GM18517 (cell line): Measurements from ENCODE around the gene EVI5L.
"Not testable (repeated sequence)": the region's sequence is repeated elsewhere in the genome, so short reads cannot be mapped to it uniquely, and the experiment has no call there.

Experiments used
- ATAC-seq: cut with Tn5 transposase; IDR thresholded peaks from one replicate; pipeline ENCODE4 v1.9.1; 2021; ENCODE audit warnings: mild to moderate bottlenecking, moderate library complexity; ENCODE audit not compliant: unreplicated experiment

Gene EVI5L

DNA sequence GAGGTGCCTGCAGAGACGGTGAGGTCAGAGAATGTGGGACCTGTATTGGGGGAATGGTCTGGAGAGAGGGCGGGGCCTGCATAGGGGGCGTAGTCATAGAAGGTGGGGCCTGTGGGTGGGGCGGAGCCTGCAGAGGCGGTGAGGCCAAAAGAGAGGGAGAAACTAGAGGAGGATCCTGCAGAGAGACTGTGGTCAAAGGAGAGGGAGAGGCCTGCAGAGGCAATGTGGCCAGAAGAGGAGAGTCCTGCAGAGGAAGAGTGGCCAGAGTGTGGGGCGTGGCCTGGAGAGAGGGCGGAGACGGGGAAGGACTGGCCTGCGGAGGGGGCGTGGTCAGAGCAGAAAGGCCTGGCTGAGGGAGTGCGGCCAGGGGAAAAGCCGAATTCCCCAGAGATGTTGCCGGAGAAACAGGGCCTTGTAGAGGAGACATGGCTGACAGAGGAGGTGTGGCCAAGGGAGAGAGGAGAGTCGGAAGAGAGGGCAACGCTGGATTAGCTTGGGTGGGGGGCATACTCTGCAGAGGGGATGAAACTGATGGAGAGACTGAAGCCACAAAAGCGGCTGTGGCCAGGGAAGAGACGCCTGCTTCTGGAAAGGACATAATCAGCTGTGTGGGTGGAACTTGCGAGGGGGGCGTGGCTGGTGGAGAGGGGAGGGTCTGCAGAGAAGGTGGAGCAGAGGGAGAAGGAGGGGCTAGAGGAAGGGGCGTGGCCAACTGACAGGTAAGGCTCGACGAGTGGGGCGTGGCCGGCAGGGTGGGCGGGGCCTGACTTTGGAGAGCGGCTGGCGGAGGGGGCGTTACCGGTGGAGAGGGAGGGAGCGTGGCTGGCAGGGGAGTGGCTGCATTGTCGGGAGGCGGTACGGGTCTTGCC is 41.7 kb downstream of the EVI5L start:
- ATAC-seq = no peak

DNA sequence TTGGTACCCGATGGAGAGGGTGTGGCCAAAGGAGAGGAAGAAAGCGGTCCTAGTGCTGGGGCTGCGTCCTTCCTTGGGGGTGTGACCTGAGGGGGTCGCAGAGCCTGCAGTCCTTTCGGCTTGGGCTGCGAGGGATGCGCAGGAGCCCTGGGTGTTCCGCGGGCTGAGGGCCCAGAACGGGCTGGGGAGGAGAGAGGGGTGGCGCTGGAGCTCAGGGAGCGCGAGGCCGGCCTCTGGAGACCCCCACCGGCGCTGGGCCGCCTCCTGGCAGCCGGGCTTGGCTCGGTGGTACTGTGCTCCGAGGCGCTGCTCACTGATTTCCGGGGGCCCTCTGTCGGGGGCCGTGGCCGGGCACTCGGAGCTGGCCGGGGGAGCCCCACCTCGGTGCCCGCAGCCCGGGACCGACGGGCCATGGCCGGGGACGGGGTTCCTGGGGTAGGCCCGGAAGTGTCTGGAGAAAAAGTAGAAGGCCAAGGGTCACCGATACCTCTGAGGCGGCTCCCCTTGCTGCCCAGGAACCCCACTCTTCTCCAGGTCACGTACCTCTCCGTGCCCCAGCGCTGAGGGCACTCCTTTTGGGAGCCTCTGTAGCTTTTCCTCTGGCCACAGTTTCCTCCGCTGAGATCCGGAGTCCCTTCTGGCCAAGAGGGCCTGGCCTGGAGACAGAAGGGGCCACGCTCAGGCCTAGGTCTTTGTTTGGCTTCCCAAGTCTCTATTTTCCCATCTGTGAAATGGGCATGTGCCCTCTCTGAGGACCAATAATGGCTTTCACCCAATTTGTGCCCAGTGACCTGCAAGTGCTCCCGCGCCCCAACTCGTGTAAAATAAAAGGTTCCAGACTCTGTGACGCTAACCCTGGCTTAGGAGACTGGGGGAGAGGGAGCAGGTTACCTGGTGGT is 42.5 kb downstream of the EVI5L start:
- no peak for ATAC-seq

DNA sequence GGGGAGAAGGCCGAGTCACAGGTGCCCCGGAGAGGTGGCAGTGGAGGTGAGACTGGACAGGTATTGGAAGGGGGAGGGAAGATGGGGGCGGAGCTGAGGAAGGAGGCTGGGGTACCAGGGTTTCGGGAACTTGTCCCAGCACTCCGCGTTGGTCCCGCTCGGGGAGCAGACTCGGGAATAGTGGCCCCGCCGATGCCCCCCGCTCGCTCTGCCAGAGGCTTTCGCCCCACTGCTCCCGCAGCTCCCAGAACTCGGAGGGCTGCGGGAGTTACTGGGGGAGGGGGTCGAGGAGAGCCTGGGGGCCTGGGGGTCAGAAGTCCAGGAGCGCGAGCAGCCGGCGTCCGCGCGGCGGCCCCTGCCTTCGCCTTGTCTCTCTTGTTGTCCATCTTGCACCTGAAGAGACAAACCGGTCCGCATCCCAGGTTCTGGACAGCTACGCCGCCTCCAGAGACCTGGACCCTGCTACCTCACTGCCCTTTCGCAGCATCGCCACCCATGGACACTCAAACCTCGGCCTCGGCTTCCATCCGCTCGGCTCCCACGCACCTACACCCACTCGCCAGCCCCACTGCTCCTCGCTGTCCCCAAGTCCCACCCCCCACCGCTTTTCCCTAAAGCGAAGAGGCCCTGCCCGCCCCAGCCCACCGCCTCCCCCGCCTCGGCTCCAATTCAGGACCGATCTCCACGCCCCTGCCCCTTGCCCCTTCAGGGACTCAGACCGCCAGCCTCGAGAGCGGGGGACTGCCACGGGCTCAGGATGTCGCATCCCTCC is 43.5 kb downstream of the EVI5L start:
- ATAC-seq = no peak

DNA sequence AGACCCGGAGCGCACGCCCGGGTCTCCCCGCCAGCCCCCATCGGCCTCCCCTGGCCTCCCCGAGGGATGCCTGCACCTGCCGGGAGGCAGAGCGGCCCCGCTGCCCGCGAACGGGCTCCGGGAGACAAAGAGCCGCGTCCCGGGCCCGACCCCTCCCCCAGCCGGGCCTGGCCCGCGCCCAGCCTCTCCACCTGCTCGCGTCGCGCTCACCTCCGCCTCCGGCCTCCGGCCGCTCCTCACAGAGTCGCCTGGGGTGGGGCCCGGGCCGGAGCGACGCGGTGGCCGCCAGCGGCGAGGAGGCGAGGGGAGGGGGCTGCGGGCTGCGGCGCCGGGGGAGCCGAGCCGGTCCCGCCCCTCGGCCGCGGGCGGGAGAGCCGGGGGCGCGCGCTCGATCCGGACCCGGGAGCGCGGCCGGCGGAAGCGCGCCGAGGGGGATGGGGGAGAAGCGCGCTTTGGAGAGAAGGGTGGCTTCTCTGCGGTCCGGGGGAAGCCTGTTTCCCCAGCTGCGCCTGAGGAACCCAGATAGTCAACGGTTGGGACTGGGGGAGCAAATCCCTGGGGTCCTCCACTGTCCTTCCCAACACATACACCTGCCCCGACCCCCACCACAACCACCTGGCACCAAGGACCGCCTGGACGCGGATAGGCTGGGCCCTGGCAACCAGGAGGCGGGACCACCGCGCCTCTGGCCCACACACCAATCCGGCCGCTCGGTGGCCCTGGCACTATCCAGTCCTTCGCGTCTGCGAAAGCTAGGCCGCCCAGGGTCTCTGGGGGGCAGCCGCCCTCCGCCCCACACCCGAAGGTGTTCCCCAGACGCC is 44.3 kb downstream of the EVI5L start, which contains the start of gene PRR36:
Gene PRR36 (minus strand): TSS at position 315 of the 821 bp plus-strand sequence. CDS start 701 bp downstream, outside the sequence.
- no peak for ATAC-seq

DNA sequence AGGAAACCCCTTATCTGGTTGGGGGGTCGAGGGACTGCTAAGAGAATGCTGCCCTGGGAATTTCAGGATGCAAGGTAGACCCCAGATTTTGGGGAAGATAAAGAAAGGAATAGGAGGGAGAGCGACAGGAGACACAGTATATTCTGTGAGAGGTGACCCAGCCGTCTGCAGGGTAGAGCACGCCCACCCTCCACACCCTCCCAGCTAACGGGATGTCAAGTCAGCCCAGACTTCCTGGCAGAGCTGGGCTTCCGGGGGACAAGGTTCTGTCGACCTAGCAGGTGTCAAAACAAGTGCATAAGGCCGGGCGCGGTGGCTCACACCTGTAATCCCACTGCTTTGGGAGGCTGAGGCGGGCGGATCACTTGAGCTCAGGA is 44.9 kb downstream of the EVI5L start:
- no peak for ATAC-seq

DNA sequence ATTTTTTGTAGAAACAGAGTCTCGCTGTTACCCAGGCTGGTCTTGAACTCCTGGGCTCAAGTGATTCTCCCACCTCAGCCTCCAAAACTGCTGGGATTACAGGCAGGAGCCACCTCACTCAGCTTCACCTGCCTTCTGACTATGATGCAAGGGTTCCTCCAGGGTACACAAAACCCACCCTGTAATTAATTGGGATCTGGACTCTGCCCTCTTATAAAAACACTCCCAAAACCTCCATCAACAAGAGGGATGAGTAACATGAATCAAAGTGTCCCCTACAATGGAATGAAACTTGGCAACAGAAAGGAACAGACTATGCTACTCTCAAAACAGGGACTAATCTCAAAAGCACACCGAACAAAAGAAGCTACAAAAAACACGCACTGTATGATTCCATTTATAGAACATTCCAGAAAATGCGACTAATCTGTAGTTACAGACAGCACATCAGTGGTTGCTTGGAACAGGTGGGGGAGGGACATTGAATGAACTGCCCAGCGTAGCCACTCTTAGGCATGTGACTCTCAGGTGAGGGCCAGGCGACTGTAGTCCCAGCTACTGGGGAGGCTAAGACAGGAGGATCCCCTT is 47.3 kb downstream of the EVI5L start:
- no peak for ATAC-seq

DNA sequence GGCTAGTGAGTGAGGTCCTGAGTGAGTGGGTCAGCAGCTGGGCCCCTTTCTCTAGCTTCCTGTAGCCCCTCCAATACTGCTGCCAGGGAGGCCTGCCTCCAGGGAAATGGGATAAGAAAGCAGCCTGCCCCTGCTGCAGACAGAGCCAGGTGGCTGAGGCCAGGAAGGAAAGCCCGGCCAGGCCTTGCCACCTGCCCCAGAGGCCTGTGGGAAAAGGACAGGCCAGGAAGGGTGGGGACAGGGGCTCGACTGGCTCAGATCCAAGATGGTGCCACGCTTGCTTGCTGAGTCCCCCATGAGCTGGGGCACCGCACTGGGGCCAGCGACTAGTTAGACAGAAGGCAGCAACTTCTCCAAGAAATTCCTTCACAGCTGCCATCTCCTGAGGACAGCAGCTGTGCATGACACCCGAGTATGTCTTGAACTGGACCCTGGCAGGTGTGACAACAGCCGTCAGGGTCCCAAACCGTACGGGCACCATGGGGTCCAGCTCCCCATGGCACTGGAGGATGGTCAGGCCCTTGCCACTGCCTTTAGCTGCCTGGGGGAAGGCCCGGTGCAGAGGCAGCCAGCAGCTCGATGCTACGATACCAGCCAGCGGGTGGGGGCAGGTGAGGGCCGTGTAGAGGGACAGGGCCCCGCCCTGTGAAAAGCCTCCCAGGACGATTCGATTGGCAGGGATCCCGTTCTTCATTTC is 49.2 kb downstream of the EVI5L start:
- no peak for ATAC-seq

DNA sequence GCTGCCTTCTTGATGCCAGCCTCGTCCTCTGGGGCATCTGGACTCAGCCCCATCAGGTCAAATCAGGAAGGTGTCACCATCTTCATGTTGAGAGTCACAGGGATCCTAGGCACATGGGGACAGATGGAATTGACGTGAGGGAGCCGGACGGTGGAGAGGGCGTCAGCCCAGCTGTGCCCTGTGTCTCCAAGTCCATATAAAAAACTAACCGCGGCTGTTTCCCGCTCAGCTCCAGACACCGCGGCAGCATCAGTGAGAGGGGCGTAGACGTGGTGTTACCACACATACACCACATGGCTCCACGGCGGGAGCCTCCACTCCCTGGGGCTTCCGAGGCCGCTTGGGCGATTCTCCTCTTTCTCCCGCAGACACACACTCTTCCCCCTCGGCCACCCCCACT is 49.8 kb downstream of the EVI5L start:
- ATAC-seq = no peak

DNA sequence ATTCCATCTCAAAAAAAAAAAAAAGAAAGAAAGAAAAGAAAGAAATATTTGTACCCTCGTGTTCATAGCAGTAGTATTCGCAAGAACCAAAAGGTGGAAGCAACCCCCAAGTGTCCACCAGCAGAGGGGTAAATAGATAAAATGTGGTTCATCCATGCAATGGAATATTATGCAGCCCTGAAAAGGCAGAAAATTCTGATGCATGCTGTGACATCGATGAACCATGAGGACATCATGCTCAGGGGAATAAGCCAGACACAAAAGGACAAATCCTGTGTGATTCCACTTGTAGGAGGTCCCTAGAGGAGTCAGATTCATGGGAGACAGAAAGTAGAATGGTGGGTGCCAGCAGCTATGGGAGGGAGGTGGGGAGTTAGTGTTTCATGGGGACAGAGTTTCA is 51.9 kb downstream of the EVI5L start:
- no peak for ATAC-seq

DNA sequence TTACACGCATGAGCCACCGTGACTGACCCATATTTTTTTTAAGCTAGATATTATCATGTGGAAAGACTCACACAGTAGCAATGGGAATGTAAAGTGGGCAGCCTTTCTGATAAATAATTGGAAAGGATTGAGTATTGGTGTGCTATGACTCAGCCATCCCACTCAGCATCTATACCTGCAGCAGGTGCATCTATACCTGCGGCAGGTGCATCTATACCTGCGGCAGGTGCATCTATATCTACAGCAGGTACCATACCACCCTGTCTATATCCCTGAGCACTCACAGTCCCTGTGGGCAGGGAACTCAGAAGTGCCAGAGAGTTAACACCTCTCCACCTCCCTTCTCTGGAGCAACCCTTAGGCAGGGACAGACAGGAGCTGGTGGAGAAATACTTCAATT is 53.1 kb downstream of the EVI5L start:
- no peak for ATAC-seq

DNA sequence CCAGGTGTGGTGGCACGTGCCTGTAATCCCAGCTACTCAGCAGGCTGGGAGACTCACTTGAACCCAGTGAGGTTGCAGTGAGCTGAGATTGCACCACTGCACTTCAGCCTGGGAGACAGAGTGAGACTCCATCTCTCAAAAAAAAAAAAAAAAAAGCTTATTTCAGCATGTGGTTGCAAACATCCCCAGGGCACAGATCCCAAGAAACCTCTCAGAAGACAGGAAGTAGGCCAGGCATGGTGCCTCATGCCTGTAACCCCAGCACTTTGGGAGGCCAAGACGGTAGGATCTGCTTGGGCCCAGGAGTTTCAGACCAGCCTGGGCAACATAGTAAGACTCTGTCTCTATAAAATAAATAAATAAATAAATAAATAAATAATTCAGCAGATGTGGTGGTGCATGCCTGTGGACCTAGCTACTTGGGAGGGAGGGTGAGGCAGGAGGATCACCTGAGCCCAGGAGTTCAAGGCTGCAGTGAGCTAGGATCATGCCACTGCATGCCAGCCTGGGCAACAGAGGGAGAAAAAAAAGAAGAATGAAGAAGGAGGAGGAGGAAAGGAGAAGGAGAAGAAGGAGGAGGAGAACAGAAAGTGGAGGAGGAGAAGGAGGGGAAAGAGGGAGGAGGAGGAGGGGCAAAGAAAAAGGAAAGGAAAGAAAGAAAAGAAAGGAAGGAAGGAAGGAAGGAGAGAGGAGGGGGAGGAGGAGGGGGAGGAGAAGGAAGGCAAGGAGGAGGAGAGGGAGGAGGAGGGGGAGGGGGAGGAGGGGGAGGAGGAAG is 54.0 kb downstream of the EVI5L start:
- ATAC-seq = no peak

DNA sequence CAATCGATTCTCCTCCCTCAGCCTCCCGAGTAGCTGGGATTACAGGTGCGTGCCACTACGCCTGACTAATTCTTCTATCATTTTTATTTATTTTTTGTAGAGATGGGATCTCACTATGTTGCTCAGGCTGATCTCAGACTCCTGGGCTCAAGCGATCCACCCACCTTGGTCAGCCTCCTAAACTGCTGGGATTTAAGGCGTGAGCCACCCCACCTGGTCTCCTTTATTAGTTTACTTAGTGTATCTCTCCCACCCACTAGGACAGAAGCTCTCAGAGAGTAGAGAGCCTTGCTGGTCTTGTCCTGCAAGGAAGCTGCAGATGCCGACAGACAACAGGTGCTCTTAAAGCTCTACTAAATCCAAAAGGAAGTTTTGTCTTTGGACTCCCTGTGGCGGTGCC is 55.8 kb downstream of the EVI5L start:
- no peak for ATAC-seq

DNA sequence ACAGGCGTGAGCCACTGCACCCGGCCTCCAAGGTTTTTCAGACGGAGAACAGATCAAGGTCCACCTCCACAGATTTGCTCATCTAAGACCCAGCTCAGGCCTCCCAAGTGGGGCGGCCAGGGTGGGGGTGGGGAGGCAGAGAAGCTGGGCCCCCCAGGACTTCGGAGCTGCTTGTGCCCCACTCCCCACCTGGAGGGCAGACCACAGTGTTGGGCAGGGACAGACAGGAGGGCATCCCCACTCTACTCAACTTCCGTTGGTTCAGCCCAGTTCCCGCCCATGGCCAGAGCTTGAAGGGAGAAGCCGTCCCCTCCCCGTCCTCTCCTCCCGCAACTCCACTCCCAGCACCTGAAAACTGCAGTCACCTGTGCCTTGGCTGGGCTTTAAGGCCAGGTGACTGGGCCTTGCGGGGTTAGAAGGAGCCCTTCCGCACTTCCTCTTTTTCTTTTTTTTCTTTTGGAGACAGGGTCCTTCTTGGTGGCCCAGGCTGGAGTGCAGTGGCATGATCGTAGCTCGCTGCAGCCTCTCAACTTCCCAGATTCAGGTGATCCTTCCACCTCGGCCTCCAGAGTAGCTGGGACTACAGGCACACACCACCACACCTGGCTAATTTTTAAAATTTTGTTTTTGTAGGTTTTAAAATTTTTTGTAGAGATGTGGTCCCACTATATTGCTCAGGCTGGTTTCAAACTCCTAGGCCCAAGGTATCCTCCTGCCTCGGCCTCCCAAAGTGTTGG is 57.6 kb downstream of the EVI5L start:
- no peak for ATAC-seq

DNA sequence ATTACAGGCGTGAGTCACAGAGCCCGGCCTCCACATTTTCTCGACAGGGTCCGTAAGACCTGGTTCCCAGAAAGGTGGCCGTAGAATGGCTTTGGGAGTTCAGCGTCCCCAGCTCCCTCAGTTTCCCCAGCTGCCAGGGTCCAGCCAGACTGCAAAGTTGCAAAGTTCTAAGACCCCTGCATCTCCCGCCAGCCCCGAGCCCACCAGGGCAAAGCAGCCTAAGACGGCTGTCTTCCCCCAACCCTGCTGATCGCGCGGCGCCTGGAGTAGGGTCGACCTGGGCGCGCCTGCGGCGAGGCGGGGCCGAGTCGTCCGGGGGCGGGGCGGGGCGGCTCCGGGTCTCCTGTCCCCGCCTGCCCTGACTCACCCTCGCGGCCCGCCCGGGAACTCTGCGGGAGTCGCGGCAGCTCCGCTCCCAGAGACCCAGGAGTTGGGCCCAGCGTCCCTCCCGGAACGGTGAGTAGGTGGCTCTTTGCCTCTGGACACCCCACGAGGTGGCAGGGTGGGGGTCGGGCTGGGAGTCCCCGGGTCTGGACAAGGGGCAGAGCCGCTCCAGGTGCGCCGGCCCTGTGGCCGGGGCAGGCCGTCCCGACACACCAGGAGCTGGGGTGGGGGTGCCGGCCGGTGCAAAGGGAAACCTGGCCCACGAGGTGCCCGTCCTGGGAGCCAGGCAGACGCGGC is 58.3 kb downstream of the EVI5L start, which contains the start of gene LRRC8E:
Gene LRRC8E (plus strand): TSS at position 366 of the 681 bp plus-strand sequence. CDS start 7,094 bp downstream, outside the sequence.
- ATAC-seq = no peak

DNA sequence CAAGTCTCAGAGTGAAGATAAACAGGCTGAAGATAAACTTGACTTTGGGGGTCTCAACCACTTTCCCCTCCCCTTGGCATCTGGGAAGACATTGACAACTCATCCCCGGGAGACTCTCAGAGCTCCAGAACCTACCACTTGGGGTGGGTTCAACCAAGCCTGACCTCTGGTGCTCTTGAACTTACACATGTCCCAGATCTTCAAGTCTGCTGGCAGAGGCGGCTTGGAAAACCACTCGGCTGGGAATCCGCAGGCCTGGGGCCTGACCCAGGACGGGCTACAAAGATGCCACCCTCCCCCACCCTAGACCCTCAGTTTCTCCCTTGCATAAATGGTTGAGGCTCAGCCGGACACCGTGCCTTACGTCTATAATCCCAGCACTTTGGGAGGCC is 58.8 kb downstream of the EVI5L start:
- no peak for ATAC-seq

DNA sequence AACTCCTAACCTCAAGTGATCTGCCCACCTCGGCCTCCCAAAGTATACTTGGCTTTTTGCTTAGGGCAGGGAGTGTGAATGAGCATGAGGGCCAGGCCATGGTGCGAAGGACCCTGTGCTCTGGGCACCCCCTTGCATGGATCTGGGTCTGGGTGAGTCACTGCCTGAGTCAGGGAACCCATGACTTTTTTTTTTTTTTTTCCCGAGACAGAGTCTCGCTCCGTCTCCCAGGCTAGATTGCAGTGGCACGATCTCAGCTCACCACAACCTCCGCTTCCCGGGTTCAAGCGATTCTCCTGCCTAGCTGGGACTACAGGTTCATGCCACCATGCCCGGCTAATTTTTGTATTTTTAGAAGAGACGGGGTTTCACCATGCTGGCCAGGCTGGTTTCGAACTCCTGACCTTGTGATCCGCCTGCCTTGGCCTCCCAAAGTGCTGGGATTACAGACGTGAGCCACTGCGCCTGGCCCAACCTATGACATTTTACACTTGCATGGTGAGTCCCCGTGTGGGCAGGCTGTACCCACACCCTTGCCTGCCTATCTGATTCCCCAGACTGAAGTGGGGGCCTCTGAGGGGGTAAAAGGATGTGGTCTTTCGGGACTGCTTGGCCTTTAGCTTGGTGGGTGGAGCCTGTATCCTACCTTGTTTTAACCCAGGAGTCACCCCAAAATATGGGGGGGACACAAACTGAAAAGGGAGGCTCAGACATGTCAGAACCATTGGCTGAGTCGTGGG is 63.5 kb downstream of the EVI5L start:
- not testable (repeated sequence) for ATAC-seq
